Amygdala (tissue), 56 donors: ENCODE measurements around the gene SELENON.

Source experiments
- DNase-seq, 56 donors: peaks; one replicate each; lab custom pipeline; 2025; lab: John Stamatoyannopoulos, UW

Gene SELENON

GRCh38 chr1:25808481-25809244, 8.7 kb downstream of the SELENON start:
- DNase-seq: no peak

GRCh38 chr1:25809283-25809926, 9.4 kb downstream of the SELENON start:
- DNase-seq: no peak

GRCh38 chr1:25809929-25810328, 9.9 kb downstream of the SELENON start:
- DNase-seq: no peak

- peak in 46 of 56 donors; percentile 12 to 81 (median 45) for DNase-seq
Measured at GRCh38 chr1:25810341-25811299, 10.6 kb downstream of the SELENON start.

GRCh38 chr1:25811384-25812082, 11.5 kb downstream of the SELENON start:
- DNase-seq: no peak

- DNase-seq: no peak
Measured at GRCh38 chr1:25813071-25813733, 13.2 kb downstream of the SELENON start.

- no peak for DNase-seq
Measured at GRCh38 chr1:25813734-25814471, 13.9 kb downstream of the SELENON start.

GRCh38 chr1:25814549-25815087, 14.6 kb downstream of the SELENON start:
- DNase-seq: no peak

- no peak for DNase-seq
Measured at GRCh38 chr1:25815208-25816111, 15.5 kb downstream of the SELENON start.

- DNase-seq: no peak
Measured at GRCh38 chr1:25816112-25816718, 16.2 kb downstream of the SELENON start.

GRCh38 chr1:25817840-25818501, 18.0 kb downstream of the SELENON start:
- DNase-seq: no peak

- DNase-seq: no peak
Measured at GRCh38 chr1:25818569-25818968, 18.6 kb downstream of the SELENON start.

- DNase-seq: peak; percentile 36 to 90 (median 76)
Measured at GRCh38 chr1:25819491-25820246, 19.7 kb downstream of the SELENON start, which contains the start of gene MTFR1L. MTFR1L (plus strand) TSS chr1:25819954; CDS start chr1:25823105, 3,151 bp downstream.

- DNase-seq: peak in 3 of 56 donors; percentile 28 to 49 (median 48)
Measured at GRCh38 chr1:25820247-25821111, 20.5 kb downstream of the SELENON start.

- no peak for DNase-seq
Measured at GRCh38 chr1:25821112-25821476, 21.1 kb downstream of the SELENON start.
